GM21528 (cell line): ENCODE measurements around the gene IRF6.
"Not testable (repeated sequence)": the region's sequence is repeated elsewhere in the genome, so short reads cannot be mapped to it uniquely, and the experiment has no call there.

ENCODE experiments used
- ATAC-seq: cut with Tn5 transposase; IDR thresholded peaks from one replicate; pipeline ENCODE4 v1.9.1; 2021; ENCODE audit warnings: mild to moderate bottlenecking, moderate library complexity; ENCODE audit not compliant: unreplicated experiment, low FRiP score

Gene IRF6

DNA sequence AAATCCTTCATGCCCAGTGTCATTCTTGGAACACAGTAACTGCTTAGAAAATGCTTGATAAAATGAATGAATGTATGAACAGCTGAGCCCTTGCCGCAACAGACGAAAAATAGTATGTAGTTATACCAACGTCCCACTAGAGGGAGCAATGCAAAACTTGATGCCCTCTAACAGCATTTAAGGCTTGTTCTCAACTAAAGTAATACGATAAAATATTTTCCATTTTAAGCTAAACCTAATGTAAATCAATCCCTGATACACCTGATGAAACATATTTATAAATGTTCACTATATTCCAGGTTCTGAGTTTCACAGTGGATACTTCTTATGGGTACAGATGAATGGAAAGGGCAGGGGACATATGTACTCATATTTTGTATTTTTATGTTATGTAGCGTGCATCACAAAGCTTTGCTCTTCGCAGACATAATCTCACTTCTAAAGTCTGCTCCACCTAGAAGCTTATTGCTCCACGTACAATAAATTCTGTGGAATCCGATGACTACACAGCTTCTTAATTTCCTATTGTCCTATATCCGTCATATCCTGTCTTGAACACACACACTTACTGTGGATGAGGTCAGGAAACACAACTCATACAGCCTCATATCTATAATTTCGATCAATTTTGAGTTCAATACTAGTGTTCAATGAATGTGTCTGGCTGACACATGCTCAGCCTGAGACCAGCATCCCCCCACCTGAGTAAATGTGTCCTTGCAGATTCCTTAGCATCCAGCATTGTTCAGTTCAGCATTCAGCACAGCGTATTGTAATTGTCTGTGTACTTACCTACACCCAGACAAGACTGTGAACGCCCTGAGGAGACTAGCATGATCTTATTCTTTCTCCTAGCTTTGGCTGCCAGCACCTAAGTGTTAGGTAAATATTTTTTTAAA, 17.4 kb upstream of the IRF6 start:
- peak; percentile 40 for ATAC-seq

DNA sequence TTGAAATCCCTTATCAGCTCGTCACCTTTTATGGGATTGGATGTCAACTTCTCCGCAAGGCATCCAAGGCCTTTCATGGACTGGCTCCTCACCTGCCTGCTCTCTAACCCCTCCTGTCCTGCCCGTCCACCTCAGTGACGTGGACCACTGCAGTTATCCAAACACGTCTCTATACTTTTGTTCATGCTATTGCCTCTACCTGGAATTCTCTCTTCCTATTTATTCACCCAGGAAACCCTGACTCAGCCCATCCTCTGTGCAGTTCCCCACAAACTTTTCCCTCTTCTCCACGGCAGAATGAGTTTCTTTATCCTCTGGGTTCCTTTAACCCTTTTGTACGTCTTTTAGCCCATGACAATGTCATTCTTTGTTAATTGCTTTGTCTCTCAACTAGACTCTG, 16.8 kb upstream of the IRF6 start:
- no peak for ATAC-seq

DNA sequence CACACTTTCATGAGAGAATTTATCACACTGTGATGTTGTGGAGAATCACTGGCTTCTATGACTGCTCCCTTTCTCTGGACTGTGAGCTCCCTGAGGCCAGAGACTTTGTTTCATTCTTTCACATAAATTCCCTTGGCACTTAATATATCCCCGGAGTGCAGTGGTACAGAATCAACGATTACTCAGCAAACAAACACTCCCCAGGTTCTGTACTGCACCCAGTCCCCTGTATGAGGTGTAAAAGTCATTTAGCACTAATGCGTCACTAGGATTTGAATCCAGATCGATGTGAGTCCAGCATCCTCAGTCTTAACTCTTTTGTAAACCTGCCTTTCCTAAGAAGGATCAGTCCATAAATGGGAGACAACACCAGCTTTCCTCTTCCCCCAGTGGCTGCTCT, 15.0 kb upstream of the IRF6 start:
- no peak for ATAC-seq

DNA sequence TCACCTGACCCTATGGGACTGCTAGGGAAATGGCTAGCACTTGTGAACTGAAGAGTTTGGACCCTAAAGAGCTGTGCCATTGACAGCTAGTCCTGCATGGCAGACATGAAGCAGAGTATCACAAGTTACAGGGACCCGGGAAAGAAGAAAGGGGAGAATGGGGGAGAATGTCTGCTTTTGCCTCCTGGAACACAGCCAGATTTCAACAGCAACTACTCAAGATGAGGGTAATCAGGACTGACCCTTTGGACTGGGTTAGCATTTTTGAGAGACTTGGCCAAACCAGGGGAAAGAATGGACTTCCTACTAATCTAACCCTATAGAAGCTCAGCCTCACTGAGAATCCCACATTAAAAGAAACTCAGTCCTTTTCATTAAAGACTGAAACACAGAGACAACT, 13.1 kb upstream of the IRF6 start:
- no peak for ATAC-seq

DNA sequence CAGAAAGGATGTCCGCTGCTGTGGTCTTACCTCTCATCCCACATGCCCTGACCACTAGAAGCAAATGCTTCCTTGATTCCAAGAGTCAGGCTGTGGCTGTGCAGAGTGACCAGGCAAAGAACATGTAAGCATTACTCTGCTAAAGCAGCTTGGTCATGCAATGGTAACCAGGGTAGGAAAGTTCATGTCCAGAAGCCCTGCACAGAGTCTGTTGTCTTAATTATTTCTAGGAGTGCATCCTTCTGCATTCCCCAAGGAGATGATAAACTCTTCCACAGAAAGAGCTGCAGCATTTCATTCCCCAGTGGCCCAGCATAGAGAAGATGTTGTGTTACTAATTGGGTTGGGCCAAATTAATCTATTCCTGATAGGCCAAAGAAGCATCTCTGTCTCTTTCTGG, 11.7 kb upstream of the IRF6 start:
- no peak for ATAC-seq

DNA sequence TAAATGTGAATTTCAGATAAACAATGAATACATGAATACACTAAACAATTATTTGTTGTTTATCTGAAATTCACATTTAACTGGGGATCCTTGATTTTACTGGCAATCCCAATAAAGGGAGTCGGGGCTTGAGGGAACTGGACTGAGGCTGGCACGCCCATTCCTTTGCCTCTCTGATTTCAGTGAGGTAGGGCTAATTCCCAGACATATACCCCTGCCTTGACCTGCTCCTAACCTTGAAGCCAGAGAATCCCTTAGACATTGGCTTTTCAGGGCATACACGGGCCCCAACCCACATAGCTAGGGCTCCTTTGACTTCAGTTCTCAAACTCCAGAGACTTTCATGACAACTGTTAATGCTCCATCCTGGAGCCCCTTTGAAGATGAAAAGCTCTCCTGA, 11.0 kb upstream of the IRF6 start:
- ATAC-seq, result no peak

DNA sequence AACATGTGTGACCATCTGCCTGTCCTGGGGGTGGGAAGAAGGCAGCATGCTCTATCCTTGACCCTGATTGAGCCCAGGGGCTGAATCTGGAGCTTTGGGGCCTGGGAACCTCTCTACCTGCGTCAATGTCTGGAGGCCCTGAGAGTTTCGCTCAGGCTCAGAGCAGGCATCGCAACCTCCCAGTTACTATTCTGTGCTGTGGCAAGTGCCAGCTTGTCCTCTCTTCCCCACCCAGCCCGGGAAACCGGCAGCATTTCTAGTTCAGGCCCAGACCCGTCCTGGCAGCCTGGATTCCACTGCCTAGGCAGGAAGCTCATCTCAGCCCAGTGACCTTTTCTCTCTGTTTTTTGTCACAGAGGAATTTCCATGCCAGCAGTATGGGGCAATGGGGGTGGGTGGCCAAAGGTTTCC, 10.0 kb upstream of the IRF6 start:
- ATAC-seq, result no peak

DNA sequence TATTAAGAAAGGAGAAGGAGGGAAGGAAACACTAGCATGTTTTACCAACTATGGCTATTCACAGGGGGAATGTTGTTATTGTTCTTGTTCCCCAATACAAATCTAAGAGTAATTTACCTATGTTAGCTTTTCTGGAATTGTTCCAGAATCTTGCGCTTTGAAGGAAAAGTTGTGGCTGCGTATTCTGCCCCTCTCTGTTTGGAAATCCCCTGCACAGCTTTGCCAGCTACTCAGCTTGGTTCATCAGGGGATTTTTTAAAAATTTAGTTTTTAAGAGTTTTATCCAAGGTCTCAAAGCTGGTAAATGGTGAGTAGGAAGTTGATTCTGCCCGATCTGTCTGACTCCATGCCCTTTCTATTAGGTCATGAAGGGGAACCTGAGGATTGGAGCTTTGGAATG, 9.5 kb upstream of the IRF6 start:
- no peak for ATAC-seq

DNA sequence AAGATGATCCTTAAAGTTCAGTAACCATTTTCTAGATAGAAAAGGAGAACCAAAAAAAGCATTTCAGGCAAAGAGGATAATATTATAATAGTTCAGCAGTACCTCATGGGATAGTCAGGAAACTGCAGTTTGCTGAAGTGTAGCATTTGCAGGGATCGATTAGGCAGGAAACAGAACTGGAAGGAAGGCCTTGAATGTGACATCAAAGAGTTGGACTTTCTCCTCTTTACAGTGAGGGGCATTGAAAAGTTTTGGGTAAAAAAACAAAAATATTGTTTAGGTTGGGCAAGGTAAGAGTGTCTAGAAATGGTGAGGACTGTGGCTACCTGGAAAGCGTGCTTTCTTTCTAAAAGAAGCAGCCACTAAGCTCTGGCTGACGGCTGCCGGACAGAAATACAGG, 8.0 kb upstream of the IRF6 start:
- no peak for ATAC-seq

DNA sequence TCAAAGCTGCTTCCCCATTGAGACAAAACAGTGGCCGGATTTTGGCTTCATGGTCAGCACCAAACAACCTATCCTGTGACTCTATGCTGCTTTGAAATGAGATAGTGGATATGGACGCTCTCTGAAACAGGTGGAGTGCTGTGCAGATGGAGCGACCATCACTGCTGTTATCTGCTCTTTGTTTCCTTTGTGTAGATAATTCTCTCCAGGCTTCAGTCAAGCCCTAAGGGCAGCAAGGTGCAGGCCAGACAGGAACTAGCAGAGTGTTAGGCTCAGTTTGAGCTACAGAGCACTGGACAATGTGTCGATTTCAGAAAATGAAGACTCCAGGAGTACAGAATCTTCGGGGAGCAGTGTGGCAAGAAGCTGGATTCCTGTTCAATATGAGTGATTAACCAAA, 4.8 kb upstream of the IRF6 start:
- no peak for ATAC-seq

DNA sequence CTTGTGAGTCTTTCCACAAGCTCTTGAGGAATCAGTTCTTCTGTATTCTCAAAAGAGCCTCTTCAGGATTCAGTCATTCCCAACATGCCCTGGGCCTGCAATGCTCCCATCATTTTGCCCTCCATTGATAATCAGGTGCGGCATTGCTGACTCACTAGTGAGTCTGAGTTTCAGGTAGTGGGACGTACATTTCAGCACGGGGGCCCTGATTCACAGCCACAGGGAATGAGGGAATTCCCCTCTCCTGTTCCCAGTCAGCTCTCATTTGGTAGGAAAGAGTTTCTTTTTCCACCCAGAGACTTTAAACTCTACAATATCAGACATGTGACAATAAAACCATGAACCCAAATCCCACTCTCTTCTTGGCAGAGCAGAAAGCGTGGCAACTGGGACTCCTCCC, 3.7 kb upstream of the IRF6 start:
- no peak for ATAC-seq

DNA sequence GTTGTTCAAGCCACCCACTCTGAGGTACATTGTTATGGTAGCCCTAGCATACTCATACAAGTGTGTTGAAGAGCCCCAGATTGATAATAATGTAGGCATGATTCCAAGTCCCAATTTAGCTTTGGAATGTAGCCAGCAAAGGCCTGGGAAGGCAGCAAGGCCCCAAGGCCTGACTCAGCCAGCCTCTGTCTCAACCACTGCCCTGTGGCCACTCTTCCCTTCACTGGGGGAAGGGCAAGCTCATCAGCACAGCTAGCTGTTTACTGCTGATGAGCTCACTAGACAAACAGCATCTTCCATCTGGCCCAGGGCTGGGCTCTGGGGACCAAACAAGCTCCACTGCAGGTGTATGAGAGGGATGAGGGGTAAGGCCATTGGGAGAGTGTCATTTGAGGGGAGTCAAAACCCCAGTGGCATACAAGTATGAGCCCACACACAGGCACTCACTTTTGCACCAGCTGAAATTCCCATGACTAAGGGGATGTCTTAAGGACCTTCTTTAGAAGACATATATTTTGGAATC, 2.2 kb upstream of the IRF6 start:
- no peak for ATAC-seq

DNA sequence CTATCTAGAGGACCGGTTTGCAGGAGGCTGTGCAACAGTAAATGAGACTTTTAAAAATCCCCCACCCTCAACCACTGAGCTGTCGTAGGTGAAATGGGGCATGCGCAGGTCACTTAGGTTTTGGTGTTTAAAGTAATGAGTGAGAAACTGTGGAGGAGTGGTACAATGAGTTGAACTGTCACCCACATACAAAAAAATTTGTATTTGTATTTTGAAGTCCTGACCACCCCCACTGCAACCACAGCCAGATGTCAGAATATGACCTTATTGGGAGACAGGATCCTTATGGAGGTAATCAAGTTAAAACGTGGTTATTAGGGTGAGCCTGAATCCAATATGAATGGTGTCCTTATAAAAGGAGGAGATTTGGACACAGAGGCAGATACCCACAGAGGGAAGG, 1.6 kb upstream of the IRF6 start:
- ATAC-seq, result no peak

DNA sequence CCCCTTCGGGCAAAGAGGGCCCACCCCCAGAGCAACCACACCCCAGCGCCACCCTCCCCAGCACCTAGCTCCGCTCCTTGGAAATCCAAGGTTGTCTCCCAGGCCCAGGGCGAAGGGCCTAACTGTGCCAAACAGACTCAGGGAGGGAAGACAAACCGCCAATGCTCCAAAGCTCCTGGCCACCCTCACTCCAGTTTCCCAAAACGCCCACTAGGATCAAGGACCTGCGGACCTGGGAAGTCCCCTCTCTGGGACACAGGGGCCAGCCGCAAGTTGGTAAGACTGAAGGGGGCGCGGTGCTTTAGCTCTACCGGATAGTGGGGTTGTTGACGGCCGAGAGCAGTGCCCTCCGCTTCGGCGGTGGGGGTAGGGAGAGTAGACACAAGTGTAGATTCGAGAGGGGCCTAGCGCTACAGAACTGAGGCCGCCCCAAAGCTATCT, 581 bp downstream of the IRF6 start:
- no peak for ATAC-seq

DNA sequence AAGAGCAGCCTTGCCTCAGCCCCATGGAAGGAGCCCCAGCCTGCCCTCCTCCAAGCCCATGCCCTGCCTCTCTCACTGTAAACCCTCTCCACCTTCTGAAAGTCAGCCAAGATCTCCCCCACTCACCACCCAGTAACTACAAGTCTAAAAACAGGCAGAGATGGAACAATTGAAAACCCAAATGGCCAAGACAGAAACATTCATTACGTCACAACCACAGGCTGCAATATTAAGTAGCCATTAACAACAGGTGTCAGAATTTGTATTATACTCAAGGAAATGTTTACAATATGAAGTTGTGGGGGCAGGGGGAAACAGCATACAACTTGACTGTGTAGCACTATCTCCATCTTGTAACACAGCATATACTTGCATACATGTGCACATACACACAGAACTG, 2.4 kb downstream of the IRF6 start:
- no peak for ATAC-seq

DNA sequence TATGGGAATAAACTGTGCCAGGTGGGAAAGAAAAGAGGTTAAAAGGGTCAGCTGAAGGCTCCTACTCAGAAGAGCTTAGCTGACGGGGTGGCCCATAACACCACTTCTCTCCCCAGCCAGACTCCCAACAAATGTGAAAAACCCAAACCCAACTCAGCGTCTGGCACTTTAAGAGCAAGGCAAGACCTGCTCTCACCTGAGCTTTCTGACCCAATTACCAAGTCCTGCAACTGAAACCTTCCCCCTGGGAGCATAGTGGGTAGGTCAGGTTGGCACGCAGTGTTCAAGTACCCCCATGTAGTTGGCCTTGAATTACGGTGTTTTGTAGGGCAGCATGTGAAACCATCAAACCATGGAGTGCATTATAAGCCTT, 3.2 kb downstream of the IRF6 start:
- no peak for ATAC-seq

DNA sequence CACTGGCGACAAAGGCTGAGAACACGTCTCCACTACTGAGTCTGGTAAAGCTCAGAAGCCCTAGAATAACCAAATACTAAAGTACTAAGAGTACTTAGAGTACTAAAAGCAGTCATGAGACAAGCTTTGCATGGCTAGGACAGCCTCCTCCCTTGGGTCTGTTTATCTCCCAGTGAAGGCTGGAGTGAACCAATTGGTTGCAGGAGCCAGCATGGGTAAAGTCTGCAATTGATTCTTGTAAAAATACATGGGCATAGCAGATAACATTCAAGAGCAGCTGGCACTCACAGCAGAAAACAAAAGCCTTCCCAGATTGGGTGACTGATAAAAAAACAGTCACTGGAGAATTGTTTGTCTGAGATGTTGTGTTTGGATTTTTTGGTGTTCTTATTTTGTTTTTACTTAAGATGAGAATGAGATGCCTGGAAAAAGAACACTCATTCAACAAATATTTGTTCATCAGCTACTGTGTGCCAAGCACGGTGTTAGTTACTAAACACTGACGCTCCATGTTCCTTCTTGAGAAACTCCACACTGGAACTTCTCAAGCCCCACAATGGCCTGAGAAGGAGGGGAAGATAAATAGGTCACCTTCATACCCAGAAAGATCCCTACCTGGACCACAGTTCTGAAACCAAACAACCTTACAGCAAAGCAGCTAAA, 3.7 kb downstream of the IRF6 start:
- no peak for ATAC-seq

DNA sequence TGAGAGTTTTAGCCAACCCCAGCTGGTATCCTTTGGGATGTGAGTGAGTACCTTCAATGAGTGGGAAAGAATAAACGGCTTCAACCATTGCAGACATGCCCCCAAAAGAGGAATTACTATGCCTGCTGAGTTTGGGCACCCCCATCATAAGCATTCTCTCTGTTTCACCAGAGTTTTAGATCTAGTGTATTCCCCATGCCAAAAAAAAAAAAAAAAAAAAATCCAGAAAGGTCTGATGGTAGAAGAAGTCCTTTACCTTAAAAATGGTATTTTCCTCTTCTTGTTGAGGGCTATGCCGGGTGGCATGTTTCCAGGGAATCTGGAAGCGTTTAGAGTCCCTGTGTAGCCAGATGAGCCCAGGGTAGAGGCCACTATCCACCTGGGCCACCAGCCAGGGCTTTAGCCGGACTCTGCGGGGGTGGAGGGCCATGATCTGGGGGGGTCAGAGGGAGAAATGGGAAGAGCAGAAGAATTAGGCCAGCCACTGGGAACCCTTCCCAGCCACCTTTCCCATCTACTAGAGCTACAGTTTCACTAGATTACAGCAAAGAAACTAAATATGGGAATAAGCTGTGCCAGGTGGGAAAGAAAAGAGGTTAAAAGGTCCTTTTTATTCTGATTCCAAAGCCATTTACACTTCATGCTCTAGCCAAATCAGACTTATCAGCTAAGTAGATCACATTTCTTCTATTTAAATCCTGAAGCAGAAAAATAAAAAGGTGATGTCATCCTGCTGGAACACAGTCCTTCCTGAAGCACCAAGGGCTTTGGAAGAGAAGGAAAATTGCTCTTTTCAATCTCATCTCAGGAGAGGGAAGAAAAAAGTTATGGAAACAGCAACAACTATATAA, 4.7 kb downstream of the IRF6 start:
- no peak for ATAC-seq

DNA sequence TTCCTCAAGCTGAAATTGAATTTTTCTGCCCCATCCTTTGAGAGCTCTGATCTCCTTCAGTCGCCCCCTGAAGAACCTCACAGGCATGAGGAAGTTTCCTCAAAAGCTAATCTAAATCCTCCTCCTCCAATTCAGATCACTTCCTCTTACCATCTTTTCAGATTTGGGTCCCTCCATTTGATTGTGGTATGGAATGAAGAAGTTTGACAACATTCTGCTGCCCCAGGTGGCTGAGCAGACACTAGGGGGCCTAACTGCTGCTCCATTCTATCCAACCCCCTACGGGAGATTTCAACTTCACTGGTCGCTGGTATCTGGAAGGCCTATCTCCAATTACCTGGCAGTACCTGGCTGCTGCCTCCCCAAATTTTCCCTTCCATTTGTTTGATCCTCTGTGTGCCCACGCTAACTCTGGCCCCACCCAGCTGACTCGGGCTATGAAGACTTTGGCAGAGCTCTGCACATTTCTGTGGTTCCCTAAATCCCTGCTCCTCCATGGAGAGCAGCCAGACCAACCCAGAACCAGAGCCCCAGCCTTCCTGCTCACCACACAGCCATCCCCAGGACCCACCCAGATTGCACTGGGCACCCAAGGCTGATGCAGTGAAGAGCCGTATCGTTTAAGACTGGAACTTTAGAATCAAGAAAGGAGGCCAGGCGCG, 7.8 kb downstream of the IRF6 start:
- no peak for ATAC-seq

DNA sequence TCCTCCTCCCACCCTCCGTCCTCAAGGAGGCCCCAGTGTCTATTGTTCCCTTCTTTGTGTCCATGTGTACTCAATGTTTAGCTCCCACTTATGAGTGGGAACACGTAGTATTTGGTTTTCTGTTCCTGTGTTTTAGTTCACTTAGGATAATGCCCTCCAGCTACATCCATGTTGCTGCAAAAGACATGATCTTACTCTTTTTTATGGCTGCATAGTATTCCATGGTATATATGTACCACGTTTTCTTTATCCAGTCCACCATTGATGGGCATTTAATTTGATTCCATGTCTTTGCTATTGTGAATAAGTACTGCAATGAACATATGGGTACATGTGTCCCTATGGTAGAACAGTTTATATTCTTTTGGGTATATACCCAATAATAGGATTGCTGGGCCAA, 12.2 kb downstream of the IRF6 start:
- ATAC-seq, result not testable (repeated sequence)
